Measurements from ENCODE around the gene ADGRF3.

- no peak for TF ChIP-seq CTCF (IDR thresholded peaks at IDR 0.05)
- no peak for TF ChIP-seq EZH2 (IDR thresholded peaks at IDR 0.05)
These were observed 16.7 kb upstream of the ADGRF3 start for GRCh38 chr2:26363323-26363722.
